ENCODE results near the gene TEX30.

Gene TEX30

GRCh38 chr13:102777736-102778135, 4.2 kb upstream of the TEX30 start:
- DNase-seq, result no peak

GRCh38 chr13:102776271-102776670, 2.7 kb upstream of the TEX30 start:
- no peak for DNase-seq

GRCh38 chr13:102774591-102775520, 1.3 kb upstream of the TEX30 start:
- no peak for DNase-seq

GRCh38 chr13:102774214-102774568, 605 bp upstream of the TEX30 start:
- DNase-seq, result no peak

GRCh38 chr13:102772042-102772425, 1.6 kb downstream of the TEX30 start:
- no peak for DNase-seq

GRCh38 chr13:102771298-102772041, 2.1 kb downstream of the TEX30 start:
- peak; percentile 21 for DNase-seq

- no peak for DNase-seq
Observed at GRCh38 chr13:102770435-102770834, 3.2 kb downstream of the TEX30 start.

GRCh38 chr13:102769679-102770078, 3.9 kb downstream of the TEX30 start:
- DNase-seq, result no peak

- no peak for DNase-seq
Observed at GRCh38 chr13:102768909-102769308, 4.7 kb downstream of the TEX30 start.

- DNase-seq, result no peak
Observed at GRCh38 chr13:102763741-102764140, 9.8 kb downstream of the TEX30 start.

GRCh38 chr13:102761071-102761470, 12.5 kb downstream of the TEX30 start:
- DNase-seq, result no peak

- DNase-seq, result no peak
Observed at GRCh38 chr13:102758842-102759241, 14.7 kb downstream of the TEX30 start.

GRCh38 chr13:102757006-102757405, 16.6 kb downstream of the TEX30 start:
- DNase-seq, result no peak

GRCh38 chr13:102751886-102752285, 21.7 kb downstream of the TEX30 start:
- no peak for DNase-seq

GRCh38 chr13:102742506-102742905, 31.1 kb downstream of the TEX30 start:
- DNase-seq, result no peak

GRCh38 chr13:102742101-102742500, 31.5 kb downstream of the TEX30 start:
- DNase-seq, result no peak

- no peak for DNase-seq
Observed at GRCh38 chr13:102729560-102730270, 43.9 kb downstream of the TEX30 start.

GRCh38 chr13:102726430-102726829, 47.2 kb downstream of the TEX30 start:
- DNase-seq, result no peak

GRCh38 chr13:102724923-102725322, 48.7 kb downstream of the TEX30 start:
- no peak for DNase-seq

GRCh38 chr13:102721800-102722231, 51.8 kb downstream of the TEX30 start:
- DNase-seq, result no peak

GRCh38 chr13:102718746-102719145, 54.8 kb downstream of the TEX30 start:
- no peak for DNase-seq
